Stimulated activated CD8-positive, alpha-beta memory T cell treated with anti-CD3 and anti-CD28 coated beads, Interleukin-4, amount 100 ng/mL, for 4 hours (primary cell): ENCODE results near the gene EIF4G1.

Experiments used
- DNase-seq, 2 donors: peaks; one replicate each; pipeline ENCODE4 v3.0.0-alpha.2; 2020; ENCODE audit warnings: low read depth in 2 of 2, low spot score in 1 of 2

EIF4G1 gene

DNA sequence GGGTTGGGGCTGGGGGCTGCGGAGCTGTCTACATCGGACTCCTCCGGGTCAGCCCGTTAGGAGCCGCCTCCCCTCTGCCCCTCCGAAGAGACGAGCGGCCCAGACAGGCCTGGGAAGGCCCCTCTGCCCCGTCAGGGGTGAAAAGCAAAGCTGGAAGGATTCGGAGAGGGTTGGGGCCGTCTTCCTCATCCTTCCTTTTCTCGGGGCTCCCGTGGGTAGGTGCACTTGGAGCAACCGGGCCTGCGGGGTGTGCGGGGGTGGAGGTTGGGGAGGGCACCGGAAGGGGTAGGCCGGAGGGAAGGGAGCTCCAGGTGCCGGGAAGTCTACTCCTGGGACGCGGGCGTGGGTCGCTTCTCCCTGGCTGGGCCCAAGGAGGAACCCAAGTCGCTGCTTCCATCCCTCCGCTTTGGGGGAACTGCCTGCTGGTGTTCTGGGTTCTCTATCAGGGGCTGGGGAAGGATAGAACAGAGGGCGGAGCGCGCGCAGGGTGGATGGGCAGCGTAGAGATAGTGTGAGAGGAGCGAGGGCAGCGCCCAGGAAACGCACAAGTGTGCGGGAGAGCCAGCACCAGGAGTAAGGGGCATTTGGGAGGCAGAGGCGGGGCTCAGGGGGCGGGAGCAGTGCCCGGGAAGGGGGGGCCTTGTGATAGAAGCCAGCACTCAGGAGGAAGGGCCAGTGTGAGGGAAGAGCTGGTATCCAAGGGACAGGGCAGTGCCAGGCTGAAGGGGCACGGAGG lies 47.7 kb downstream of the EIF4G1 start:
- peak in 1 of 2 donors; percentile 5 for DNase-seq

DNA sequence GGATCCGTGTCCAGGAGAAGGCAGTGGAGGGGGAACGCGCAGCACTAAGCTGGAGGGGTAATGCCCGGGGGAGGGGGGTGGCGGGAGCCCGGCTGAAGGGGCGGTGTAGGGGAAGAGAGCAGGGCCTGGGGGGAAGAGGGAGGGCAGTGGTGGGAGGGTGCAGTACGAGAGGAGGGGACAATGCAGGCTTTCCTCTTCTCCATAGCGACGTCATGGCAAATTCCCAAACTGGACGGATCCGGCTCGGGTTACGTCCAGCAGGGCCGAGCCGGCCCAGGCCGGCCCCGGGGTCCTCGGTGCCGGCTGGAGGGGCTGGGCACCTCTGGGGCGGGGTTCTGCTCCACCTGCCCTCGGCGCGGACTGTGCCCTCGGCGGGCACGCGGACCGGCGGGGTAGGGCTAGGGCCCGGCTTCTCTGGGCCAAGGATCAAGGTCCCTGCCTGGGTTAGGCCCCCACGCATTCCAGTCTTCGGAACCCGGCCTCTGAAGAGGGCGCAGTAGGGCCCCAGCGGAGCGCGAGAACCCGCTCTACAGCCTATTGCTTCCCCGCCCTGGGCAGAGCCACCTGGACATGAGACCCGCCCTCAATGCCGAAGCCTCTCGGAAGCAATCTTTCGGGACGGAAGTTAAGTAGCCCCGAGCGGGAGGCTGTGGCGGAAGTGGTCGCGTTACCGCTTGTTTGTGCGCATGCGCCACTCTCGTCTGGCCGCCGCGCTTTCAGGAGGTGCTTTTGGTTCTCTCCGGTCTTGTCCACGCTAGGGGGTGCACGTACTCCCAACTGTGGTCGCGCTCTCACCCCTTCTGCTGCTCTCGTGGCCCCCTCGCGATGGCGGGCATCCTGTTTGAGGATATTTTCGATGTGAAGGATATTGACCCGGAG lies 48.5 kb downstream of the EIF4G1 start:
- DNase-seq: peak; percentile 90 to 95

DNA sequence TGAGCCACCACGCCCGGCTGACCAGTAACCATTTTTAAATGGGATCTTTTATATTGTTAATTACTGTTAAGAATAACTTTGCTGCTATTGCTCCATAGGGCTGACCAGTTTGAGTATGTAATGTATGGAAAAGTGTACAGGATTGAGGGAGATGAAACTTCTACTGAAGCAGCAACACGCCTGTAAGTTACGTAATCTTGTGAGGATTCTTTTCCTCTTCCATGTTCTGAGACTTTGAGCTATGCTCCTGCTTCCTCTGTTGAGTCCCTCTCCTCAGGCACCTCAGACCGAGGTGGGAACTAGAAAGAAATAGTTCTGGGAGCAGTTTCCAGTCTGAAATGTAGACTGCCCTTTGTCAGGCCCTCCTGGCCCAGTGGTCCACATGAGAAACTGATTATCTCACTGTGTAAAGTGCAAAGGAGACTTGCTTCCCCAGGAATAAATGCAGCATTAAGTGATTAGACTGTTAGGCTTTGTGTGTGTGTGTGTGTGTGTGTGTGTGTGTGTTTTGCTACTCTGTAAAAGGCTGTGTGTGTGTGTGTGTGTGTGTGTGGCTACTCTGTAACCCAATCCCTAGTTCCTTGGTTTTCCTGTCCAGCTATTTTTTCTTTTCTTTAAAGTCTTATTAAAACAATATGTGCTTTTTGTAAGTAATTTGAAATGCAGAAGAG lies 52.3 kb downstream of the EIF4G1 start:
- DNase-seq: no peak

DNA sequence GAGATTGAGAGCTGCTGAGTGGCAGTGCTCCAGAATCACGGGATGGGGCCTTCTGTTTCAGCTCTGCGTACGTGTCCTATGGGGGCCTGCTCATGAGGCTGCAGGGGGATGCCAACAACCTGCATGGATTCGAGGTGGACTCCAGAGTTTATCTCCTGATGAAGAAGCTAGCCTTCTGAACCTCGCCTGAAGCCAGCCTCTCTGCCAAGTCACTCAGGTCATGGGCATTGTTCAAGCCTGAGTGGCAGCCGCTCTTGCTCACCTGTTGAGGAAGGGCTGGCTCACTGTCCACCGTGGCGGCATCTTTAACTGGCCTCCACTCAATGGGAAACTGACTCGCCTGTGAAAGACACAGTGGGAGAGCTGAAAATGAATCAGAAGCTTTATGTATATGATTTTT lies 53.7 kb downstream of the EIF4G1 start:
- no peak for DNase-seq

DNA sequence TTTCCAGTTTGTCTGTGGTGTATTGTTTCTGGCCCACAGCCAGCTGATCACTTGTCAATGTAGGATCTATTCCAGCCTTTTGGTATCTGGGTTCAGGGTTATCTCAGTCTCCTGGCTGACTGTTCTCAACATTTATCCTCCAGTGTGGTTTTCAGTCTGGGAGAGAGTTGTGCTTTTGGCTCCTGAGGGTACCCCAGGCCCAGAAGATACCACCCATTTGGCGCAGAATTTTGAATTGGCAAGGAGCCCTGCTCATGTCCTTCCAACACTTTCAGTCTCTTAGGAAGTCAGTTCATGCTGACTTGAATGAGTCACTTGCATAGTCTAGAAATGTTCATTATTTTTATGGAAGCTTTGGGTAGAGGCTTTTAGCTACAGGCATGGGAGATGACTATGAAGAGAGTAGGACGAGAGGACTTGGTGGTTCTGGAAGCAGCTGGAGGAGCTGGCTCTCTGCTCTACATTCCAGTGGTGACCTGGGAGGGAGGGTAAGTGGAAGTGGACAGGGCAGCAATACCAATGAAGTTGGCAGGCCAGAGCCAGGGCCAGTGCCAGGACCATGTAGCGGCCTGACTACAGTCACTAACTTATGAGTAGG lies 54.3 kb downstream of the EIF4G1 start:
- no peak for DNase-seq

DNA sequence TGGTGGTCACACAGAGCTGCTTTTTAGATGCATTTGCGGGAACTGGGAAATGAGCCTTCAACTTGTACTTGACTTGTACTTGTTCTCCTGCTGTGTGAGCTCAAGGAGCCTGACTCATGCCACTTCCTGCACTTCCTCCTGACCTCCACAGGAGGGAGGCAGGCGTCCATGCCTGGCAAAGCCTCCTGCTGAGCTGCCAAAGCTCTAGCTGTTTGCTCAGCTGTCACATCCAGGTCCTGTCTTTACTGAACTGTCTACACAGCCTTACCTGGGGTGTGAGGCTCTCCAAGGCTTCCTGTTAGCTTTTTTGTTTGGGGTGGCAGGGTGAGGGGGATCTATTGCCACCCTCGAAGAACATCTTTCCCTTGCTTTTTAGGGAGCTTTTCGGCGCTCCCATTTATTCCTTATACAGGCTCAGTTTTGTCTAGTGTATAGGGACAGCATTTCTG lies 57.2 kb downstream of the EIF4G1 start:
- DNase-seq: peak in 1 of 2 donors; percentile 19

DNA sequence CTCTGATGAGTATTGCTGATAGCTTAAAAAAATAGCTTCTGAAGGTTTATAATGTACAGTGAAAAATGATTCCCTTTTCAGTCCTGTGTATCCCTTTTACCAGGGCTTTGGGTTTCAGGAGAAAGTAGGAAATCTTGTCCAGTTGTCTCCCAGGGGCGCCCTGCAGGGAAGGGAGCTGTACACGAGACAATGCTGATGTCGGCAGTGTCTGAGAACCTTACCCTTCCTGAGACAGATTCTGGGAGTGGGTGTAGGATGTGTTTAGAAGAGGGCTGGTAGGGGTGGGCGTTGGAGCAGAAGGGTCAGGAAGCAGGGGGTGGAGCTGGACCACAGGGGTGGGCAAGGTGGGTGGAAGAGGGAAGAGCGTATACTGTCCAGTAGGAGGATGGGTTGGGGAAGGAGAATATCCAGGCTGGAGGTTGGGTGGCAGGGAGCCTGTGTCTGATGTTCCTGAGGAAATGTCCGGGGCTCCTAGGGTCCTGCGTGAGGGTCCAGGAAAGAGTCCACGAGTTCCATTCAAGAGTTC lies 58.0 kb downstream of the EIF4G1 start:
- DNase-seq: no peak

DNA sequence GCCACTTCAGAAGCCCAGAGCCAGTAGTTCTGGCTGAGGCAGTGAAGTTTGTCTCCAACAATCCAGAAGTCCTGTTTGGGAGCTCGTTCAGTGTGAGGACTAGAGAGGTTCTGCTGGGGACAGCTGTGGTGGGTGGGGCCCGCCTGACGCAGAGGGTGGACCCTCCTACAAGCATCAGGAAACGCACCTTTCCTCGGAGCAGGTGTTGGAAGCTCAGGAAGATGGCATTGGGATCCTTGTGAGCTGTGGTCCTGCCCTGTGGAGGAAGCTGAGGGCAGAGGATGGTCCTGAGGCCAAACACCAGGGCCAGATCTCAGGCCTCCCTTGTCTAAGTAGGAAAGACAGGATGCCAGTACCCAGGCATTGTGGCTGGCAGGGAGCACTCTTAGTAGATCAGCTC lies 58.5 kb downstream of the EIF4G1 start:
- no peak for DNase-seq

DNA sequence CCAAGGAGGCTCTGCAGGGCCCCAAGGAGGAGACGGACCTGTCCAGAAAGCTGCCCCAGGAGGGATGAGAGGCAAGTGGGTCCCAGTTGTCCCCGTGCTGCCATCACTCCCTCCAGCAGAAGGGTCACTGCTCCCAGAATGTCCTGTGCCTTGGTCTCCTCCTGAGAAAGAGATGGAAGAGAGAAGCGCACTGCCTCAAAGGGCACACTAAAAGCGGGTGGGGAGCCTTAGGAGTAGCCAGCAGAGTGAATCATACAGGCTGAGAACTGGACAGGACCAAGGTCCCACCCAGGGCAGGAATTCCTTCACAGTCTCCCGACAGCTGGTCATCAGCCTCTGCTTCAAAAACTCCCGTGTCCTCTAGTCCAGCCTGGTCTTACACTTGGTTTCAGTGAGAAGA lies 59.0 kb downstream of the EIF4G1 start:
- no peak for DNase-seq

DNA sequence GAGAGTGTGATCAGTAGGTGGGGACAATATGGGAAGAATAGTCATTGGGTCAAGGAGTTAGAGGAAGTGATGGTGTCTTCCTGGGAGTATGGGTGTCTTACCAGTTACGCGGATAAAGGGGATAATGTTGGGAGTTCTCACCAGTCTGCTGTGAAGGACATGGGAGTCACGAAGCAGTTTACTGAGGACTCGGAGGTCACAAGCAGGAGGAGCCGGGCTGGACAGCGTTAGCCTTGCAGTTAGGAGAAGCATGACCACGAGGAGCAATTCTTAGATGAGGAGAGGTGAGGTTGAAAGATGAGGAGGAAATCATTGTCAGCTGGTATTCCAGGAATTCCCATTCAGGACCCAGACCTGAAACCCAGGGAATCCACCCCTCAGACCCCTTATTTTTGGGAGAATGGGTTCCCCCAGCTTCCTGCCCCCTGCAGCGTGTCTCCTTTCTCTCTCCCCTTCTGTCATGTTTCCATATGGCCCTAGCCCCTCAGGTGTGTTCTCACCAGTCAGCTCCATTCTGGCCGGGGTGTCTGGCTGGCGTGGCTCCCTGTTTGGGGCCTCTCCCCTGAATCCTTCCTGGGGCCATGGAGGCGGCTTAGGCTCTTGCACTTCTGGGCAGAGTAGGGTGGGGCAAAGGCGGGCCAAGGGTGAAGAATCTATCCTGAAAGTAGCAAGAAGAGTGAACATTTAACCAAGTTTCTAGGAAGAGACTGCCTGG lies 61.5 kb downstream of the EIF4G1 start:
- no peak for DNase-seq

DNA sequence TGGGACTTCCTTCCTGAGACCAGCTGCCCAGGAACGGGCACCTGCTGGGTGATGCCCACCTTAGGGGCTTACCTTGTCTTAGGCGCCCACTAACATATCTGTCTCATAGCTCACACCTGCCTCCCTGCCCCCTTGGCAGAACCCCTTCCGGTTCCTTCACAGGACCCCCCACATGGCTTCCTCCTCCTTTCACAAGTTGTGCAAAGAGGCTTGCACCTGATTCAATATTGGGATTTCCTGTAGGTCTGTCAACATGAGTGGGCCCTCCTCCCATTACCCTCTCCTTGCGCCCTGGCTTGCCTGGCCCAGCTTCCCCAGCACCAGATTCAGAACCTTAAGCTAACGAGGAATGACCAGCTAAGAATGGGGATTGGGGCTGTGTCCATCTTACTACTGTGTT lies 63.0 kb downstream of the EIF4G1 start:
- no peak for DNase-seq

DNA sequence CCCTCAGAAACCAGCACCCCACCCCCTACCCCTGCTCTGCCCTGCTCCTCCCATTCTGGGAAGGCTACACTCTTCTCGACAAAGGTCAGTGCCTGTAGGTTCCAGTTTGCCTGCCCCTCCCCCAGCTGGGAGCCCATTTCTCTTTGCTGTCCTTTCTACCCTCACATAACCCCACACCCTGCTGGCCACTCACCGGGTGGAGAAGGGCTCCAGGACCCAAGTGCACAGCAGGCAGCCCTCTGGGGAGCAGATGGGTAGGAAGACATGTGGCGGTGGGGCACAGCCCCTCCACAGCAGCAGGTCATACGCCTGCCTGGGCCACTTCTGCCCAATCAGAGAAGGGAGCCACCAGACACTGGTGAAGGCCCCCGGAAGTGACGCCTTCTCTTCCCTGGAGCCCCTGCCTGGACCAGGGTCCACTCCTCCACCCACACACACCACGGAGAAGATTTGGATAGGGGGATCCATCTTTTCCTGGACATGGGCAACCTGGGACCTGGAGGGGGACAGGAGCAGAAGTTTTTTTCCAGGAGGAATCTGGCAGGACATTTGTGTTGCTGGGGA lies 63.6 kb downstream of the EIF4G1 start, which contains the start of gene THPO:
THPO (minus strand) TSS at position 326 of the 564 bp plus-strand sequence. CDS start 1,948 bp downstream, outside the sequence.
- DNase-seq: no peak

DNA sequence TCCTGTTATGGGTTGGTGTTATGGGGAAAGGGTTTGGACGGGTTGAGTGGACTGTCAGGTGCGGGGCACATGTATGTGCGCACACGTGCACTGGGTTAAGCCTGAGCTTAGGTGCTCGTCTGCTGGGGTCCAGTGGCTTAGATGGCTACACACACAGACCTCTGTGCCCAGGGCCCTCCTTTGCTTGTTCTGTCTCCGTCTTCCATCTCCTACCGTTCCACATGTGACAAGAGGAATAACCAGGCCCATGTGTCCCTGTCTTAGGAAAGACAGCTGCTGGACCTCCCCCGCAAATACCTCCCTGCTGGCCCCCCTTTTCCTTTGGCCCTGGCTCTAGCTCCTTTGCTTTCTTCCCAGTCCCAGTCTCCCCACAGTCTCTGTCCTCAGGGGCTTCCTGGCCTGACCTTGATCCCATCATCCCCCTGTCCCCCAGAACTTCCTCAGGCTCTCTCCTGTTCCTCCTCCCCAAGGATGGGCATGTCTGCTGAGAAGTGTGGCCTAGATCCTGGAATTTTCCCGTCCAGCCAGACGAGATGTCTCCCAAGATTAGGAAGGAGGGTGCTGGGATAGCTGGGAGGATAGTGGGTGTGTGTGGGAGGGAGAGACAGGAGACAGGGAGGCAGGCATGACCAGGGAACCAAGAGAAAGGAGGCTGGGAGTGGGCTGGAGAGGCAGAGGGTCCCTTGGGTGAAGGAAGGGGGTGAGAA lies 64.4 kb downstream of the EIF4G1 start:
- DNase-seq: no peak

DNA sequence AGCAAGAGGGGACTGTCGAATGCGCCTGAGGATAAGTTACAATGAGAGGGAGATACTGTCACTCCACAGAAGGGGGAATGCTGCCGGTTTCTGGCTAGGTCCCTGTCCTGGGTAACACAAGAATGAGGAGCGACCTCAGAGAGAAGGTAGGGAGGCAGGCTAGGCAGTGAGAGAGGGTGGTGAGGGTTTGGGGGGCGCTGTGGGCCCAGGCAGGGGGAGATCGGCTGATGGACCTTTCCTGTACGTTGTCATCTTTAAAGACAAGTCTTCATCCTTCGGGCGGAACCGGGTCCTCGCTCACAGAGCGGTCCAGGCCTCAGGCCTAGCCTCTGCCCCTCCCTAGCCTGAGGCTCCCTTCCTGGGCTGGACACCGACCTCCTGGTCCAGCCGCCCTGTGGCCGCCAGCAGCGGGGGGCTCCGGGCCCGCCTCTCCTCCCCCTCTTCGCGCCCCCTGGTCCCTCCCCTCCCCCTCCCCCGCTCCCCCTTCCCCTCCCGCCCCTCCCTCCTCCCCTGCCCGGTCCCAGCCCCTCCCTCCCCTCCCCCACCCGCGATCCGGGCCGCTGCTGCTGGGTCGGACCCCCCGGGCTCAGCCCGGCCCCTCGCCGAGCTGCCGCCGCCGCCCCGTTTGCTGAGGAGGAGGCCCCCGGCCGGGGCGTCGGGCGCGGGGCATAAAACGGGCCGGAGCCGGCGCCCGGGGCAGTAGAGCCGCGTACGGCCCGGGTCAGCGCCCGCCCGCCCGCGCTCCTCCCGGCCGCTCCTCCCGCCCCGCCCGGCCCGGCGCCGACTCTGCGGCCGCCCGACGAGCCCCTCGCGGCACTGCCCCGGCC lies 65.2 kb downstream of the EIF4G1 start, which contains the start of gene CHRD:
CHRD (plus strand) TSS at position 697 of the 827 bp plus-strand sequence. CDS start 265 bp downstream, outside the sequence.
- DNase-seq: no peak

DNA sequence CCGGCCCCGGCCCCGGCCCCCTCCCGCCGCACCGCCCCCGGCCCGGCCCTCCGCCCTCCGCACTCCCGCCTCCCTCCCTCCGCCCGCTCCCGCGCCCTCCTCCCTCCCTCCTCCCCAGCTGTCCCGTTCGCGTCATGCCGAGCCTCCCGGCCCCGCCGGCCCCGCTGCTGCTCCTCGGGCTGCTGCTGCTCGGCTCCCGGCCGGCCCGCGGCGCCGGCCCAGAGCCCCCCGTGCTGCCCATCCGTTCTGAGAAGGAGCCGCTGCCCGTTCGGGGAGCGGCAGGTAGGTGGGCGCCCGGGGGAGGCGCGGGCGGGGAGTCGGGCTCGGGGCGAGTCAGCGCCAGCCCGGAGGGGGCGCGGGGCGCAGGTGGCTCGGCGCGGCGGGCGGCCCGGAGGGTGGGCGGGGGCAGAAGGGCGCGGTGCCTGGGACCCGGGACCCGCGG lies 65.8 kb downstream of the EIF4G1 start:
- DNase-seq: no peak

DNA sequence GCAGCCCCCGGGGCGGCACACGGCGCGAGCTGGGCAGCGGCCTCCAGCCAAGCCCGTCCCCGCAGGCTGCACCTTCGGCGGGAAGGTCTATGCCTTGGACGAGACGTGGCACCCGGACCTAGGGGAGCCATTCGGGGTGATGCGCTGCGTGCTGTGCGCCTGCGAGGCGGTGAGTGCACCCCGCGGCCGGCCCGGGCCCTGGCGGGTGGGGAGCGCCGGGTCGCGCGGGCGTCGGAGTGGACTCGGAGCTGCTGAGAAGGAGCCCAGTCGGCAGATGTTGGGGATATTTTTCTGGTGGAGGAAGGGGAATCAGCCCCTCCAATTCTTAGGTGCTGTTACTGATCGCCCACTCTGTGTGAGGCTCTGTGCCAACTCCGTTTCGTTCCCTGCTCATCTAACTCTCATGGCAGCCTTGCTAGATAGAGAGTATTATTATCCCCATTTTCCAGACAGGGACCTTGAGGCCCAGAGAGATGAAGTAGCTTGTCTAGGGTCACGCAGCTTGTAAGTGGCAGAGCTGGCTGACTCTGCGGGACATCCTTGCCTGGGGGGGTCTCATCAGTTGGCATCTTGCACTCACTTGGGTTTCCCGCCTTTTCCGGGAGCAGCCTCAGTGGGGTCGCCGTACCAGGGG lies 66.3 kb downstream of the EIF4G1 start:
- no peak for DNase-seq

DNA sequence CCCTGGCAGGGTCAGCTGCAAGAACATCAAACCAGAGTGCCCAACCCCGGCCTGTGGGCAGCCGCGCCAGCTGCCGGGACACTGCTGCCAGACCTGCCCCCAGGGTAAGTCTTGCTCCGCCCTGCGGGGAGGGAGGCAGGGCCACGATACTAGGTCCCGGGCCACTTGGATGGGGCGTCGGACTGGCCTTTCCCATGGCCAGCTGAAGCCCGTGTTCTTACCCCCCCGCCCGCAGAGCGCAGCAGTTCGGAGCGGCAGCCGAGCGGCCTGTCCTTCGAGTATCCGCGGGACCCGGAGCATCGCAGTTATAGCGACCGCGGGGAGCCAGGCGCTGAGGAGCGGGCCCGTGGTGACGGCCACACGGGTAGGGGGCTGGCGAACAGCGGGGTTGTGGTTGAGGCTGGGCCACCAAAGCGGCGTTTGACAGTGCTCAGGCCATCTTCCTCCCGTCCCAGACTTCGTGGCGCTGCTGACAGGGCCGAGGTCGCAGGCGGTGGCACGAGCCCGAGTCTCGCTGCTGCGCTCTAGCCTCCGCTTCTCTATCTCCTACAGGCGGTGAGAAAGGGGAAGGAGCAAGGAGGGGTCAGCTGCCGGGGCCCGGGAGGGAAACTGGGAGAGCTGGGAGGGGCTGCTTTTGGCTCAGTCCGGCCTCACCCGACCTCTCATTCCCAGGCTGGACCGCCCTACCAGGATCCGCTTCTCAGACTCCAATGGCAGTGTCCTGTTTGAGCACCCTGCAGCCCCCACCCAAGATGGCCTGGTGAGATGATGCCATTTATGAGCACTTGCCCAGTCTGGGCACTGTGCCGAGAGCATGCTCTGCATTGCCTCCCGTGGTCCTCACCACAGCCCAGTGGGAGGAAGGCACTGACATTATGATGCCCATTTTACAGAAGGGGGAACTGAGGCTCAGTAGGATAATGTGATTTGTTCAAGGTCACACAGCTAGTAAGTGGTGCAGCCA lies 67.1 kb downstream of the EIF4G1 start:
- DNase-seq: no peak
